Right cardiac atrium (tissue), 5 donors: ENCODE measurements around the gene SAMM50. TPM values are rescaled to one million over a fixed set of nuclear protein-coding genes. Genes with fewer than 3 reads are reported as not detected.

ENCODE experiments used
- ATAC-seq, 2 donors: fragments of 200-7000 bp; cut with Tn5 transposase; one replicate each; pipeline versions ENCODE4 v1.8.0 to v1.9.1; 2020; ENCODE audit warnings: moderate library complexity in 2 of 2, mild to moderate bottlenecking in 1 of 2
- DNase-seq, 3 donors: peaks; one replicate each; pipeline ENCODE4 v3.0.0-alpha.2; 2020
- H3K27ac ChIP-seq: one replicate; pipeline ENCODE4 v1.5.1; 2013; ENCODE audit warnings: mild to moderate bottlenecking, low read length, control low read depth, moderate library complexity
- H3K27me3 ChIP-seq: one replicate; pipeline ENCODE4 v1.6.1; 2013; ENCODE audit not compliant: control insufficient read depth, insufficient read depth
- H3K4me1 ChIP-seq: one replicate; pipeline ENCODE4 v1.6.1; 2013; ENCODE audit warnings: low read length; ENCODE audit not compliant: control insufficient read depth, insufficient read depth
- H3K4me3 ChIP-seq: one replicate; pipeline ENCODE4 v1.5.1; 2013; ENCODE audit warnings: low read length, control low read depth
- H3K9me3 ChIP-seq: one replicate; pipeline ENCODE4 v1.6.1; 2013; ENCODE audit warnings: low read length; ENCODE audit not compliant: control insufficient read depth
- WGBS: extraction: QIAGEN DNeasy Blood & Tissue Kit; methylation state at CpG from one replicate; pipeline ENCODE4 v1.1.7; 2013; 5-methylcytosine and 5-hydroxymethylcytosine counted together
- intact Hi-C, 4 donors: fragments of 100-400 bp; cut with DNase I; formaldehyde crosslinking; loops; one replicate each; pipeline versions ENCODE4 v1.11.0 to v1.14.0; 2022 to 2023
- polyA plus RNA-seq: library from polyadenylated mRNA; stranded (reverse); fragments of 200-250 nt; gene quantifications from one replicate; pipeline ENCODE4 v1.2.3, GENCODE V29; 2013
- total RNA-seq, 4 donors: library from RNA; stranded (reverse); fragmentation: NEBNext Ultra II Directional; extraction: Animal tissue kit (Norgen Biotek cat#: 25700); gene quantifications; one replicate each; pipeline ENCODE4 v1.2.1, GENCODE V29; 2021
- donor health status: healthy with polysubstance abuse.
- donor health status: DM: no; HTN: yes; CAD: no.
- donor health status: DM: no; HTN: no; CAD: no.
- donor health status: DM: no; HTN: yes; CAD: no; lungs with severe emphysema.
- donor health status: DM: yes; HTN: yes; CAD: no.

The SAMM50 gene
- total and polyA plus RNA-seq, 5 donors = 48.0 to 65.3 (median 60.6) TPM

DNA sequence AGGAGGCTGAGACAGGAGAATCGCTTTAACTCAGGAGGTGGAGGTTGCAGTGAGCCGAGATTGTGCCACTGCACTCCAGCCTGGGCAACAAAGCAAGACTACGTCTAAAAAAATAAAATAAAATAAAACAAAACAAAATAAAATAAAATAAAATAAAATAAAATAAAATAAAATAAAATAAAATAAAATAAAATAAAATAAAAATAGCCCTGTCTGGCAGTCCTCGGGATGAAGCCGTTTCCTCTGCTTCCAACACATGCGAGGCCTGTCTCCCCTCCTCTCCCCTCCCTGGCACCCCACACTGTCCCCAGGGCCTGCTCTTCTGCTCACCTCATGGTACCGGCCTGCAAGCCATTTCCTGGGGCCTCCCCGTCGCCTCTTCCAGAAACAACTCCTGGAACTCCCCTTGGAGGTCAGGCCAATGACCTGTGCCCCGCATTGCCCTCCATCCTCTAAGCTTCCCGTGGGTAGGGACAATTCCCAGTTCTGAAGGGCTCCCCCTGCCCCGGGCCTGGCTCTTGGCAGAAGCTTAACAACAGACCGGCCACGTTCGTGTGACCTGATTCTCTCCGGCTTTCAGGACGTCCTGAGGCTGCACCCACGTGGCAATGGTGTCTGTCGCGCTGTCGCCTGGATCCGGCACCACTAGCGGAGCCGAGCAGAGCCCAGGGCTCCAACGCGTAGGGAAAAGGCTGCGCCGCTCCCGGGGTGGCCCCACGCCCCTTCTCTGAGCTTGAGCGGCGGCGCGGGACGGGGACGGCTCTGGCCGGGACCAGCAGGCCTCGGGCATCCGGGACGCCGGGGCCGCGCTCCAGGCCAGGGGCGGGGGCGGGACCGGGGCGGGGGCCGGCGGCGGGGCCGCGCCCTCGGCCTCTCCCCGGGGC lies 68.4 kb downstream of the SAMM50 start:
- intact Hi-C loops = no loop called here
- Histone ChIP-seq H3K27ac (peak overlapping the region; percentile 86), H3K27me3 (no peaks in the 10 kb centered on the region), H3K4me1 (peaks cover 5% of the 10 kb centered on the region), H3K4me3 (peak overlapping the region; percentile 90), H3K9me3 (no peaks in the 10 kb centered on the region)
- DNase-seq (peak; percentile 66 to 87 (median 85)), ATAC-seq (peak; percentile 45 to 58)
- 11% methylated on average over 54 of the region's 54 CpGs for WGBS

- H3K27ac ChIP-seq = peak within 1 kb of the TSS; percentile 89
- intact Hi-C loops = no loop called here
- peak; percentile 14 to 22 for ATAC-seq
- H3K4me1 ChIP-seq = peaks cover 5% of the 10 kb centered on the region
- peak within 1 kb of the TSS; percentile 90 for H3K4me3 ChIP-seq
- 1% methylated on average over 82 of the region's 83 CpGs for WGBS
- H3K9me3 ChIP-seq = no peaks in the 10 kb centered on the region
- DNase-seq = peak; percentile 50 to 82 (median 82)
- H3K27me3 ChIP-seq = no peaks in the 10 kb centered on the region
Measured at GRCh38 chr22:44024288-44024921, 69.2 kb downstream of the SAMM50 start, which contains the start of gene PARVB. Gene PARVB, plus strand, starts transcription at chr22:44024302. Its CDS starts 38 bp downstream, at chr22:44024340.

DNA sequence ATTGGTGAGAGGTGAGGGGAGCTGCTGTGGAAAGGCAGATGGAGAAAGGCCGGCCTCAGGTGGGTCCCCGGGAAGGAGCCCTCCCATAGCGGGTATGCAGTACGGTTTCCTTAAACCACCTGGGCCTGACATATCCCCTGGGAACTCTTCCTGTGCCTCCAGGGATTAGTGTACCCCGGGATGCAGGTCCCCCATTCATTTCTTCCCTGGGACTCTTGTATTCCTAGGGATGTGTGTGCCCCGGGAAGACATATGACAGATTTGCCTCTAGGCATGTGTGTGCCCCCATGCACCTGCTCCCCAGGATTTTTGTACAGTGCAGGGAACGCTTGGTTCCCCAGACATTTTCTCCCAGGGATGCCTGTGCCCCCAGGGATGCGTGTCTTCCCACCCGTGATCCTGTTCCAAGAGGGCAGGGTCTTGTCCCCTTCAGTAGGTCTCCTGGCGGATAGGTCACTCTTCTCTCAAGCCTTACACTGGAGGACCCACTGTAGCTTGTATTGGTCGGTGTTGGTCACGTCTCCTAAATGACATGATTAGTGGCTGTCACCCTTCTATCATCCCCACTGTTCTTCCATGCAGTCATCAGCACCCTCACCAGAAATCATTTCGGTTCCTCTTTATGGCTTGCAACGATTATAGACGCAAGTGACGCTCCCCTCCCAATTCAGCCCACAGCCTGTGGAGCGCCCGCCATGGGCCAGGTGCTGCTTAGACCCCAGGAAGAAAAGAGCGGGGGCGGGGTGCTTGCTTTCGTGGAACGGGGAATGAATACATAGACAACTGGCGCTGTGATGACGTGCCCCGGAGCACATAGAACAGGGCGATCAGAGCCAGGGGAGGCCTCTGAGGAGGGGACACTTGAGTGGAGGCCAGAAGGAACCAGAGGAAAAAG lies 70.2 kb downstream of the SAMM50 start:
- no peaks in the 10 kb centered on the region for H3K9me3 ChIP-seq
- no peaks in the 10 kb centered on the region for H3K27me3 ChIP-seq
- ATAC-seq (peak in 1 of 2 donors; percentile 24), DNase-seq (peak; percentile 51 to 77 (median 75))
- peak overlapping the region; percentile 89 for H3K27ac ChIP-seq
- H3K4me3 ChIP-seq = peak overlapping the region; percentile 90
- peaks cover 6% of the 10 kb centered on the region for H3K4me1 ChIP-seq
- intact Hi-C loops = no loop called here
- WGBS = 77% methylated on average over 26 of the region's 26 CpGs

GRCh38 chr22:44026066-44026629 lies 70.9 kb downstream of the SAMM50 start:
- DNase-seq (peak in 1 of 3 donors; percentile 54), ATAC-seq (peak; percentile 3 to 42)
- H3K4me3 ChIP-seq = peak overlapping the region; percentile 11
- peak overlapping the region; percentile 89 for H3K27ac ChIP-seq
- 66% methylated on average over 17 of the region's 17 CpGs for WGBS
- H3K4me1 ChIP-seq = peaks cover 12% of the 10 kb centered on the region
- intact Hi-C loops = no loop called here
- H3K27me3 ChIP-seq = no peaks in the 10 kb centered on the region
- no peaks in the 10 kb centered on the region for H3K9me3 ChIP-seq

GRCh38 chr22:44026630-44027511 lies 71.6 kb downstream of the SAMM50 start:
- H3K27me3 ChIP-seq = no peaks in the 10 kb centered on the region
- DNase-seq (peak; percentile 85 to 92 (median 89)), ATAC-seq (peak; percentile 63 to 81)
- 50% methylated on average over 28 of the region's 28 CpGs for WGBS
- peak overlapping the region; percentile 89 for H3K27ac ChIP-seq
- peak overlapping the region; percentile 11 for H3K4me3 ChIP-seq
- peaks cover 14% of the 10 kb centered on the region for H3K4me1 ChIP-seq
- H3K9me3 ChIP-seq = no peaks in the 10 kb centered on the region
- intact Hi-C loops = no loop called here

GRCh38 chr22:44028091-44028490 lies 72.8 kb downstream of the SAMM50 start:
- no peak for ATAC-seq
- intact Hi-C loops = no loop called here
- H3K9me3 ChIP-seq = no peaks in the 10 kb centered on the region
- H3K27ac ChIP-seq = no peak overlapping the region
- 77% methylated on average over 7 of the region's 7 CpGs for WGBS
- H3K27me3 ChIP-seq = no peaks in the 10 kb centered on the region
- H3K4me3 ChIP-seq = no peak overlapping the region
- no peak for DNase-seq
- peaks cover 12% of the 10 kb centered on the region for H3K4me1 ChIP-seq

DNA sequence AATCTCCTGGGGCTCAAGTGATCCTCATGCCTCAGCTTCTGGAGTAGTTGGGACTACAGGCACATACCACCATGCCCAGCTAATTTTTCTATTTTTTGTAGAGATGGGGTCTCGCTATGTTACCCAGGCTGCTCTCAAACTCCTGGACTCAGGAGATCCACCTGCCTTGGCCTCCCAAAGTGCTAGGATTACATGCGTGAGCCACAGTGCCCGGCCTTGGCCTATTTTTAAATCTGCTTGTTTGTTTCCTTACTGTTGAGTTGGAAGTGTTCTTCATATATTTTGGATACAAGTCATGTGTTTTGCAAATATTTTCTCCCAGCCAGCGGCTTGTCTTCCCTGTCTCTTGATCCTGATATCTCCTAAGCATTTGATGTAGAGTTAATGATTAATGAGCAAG lies 73.8 kb downstream of the SAMM50 start:
- no peak for ATAC-seq
- Histone ChIP-seq H3K27me3 (no peaks in the 10 kb centered on the region), H3K4me3 (no peak overlapping the region), H3K9me3 (no peaks in the 10 kb centered on the region), H3K27ac (no peak overlapping the region), H3K4me1 (peaks cover 12% of the 10 kb centered on the region)
- WGBS = 92% methylated on average over 4 of the region's 4 CpGs
- DNase-seq = no peak
- intact Hi-C loops = no loop called here

GRCh38 chr22:44030051-44030701 lies 74.9 kb downstream of the SAMM50 start:
- peak overlapping the region; percentile 39 for H3K27ac ChIP-seq
- ATAC-seq = no peak
- no peak overlapping the region for H3K4me3 ChIP-seq
- intact Hi-C loops = no loop called here
- H3K9me3 ChIP-seq = no peaks in the 10 kb centered on the region
- no peak for DNase-seq
- 89% methylated on average over 18 of the region's 18 CpGs for WGBS
- H3K27me3 ChIP-seq = no peaks in the 10 kb centered on the region
- H3K4me1 ChIP-seq = peaks cover 12% of the 10 kb centered on the region

GRCh38 chr22:44030702-44031082 lies 75.5 kb downstream of the SAMM50 start:
- Histone ChIP-seq H3K9me3 (no peaks in the 10 kb centered on the region), H3K27me3 (no peaks in the 10 kb centered on the region), H3K27ac (peak overlapping the region; percentile 39), H3K4me1 (peaks cover 12% of the 10 kb centered on the region), H3K4me3 (no peak overlapping the region)
- DNase-seq (no peak), ATAC-seq (no peak)
- intact Hi-C loops = no loop called here
- 51% methylated on average over 8 of the region's 8 CpGs for WGBS
